WTC11 (cell line): ENCODE results near the gene MAP3K2. TPM values are rescaled to one million over a fixed set of nuclear protein-coding genes. Genes with fewer than 3 reads are reported as not detected.

Source experiments
- ETV6 ChIP-seq: sonication (generic); formaldehyde crosslinking; IDR thresholded peaks from 2 replicates; pipeline ENCODE4 v1.8.1; 2022; ENCODE audit warnings: mild to moderate bottlenecking, missing genetic modification reagents
- FOXJ3 ChIP-seq: sonication (generic); formaldehyde crosslinking; IDR thresholded peaks from 2 replicates; pipeline ENCODE4 v1.9.0; 2021; ENCODE audit warnings: missing genetic modification reagents, mild to moderate bottlenecking, borderline replicate concordance
- GABPB1 ChIP-seq: sonication (generic); formaldehyde crosslinking; IDR thresholded peaks from 2 replicates; pipeline ENCODE4 v1.8.1; 2023; ENCODE audit warnings: mild to moderate bottlenecking, missing genetic modification reagents
- GTF2I ChIP-seq: fragments of 250-450 bp; sonication (Bioruptor Pico); conservative IDR thresholded peaks from 2 replicates; pipeline ENCODE4 v1.4.0; 2021; ENCODE audit warnings: mild to moderate bottlenecking
- HMGA2 ChIP-seq: fragments of 250-450 bp; sonication (Bioruptor Pico); IDR thresholded peaks from 2 replicates; pipeline ENCODE4 v1.4.0; 2021; ENCODE audit warnings: mild to moderate bottlenecking, moderate library complexity
- NFATC4 ChIP-seq: fragments of 250-450 bp; sonication (Bioruptor Pico); IDR thresholded peaks from 2 replicates; pipeline ENCODE4 v1.9.0; 2021; ENCODE audit warnings: mild to moderate bottlenecking
- NFE2L1 ChIP-seq: sonication (generic); formaldehyde crosslinking; IDR thresholded peaks from 2 replicates; pipeline ENCODE4 v1.8.1; 2023; ENCODE audit warnings: missing genetic modification reagents
- NFYB ChIP-seq: sonication (generic); formaldehyde crosslinking; conservative IDR thresholded peaks from 2 replicates; pipeline ENCODE4 v1.8.0; 2022; ENCODE audit warnings: low read depth, missing genetic modification reagents
- NR1H2 ChIP-seq: sonication (generic); formaldehyde crosslinking; IDR thresholded peaks from 2 replicates; pipeline ENCODE4 v1.9.0; 2021; ENCODE audit warnings: mild to moderate bottlenecking, moderate library complexity, missing genetic modification reagents
- NR3C1 ChIP-seq: sonication (generic); formaldehyde crosslinking; conservative IDR thresholded peaks from 2 replicates; pipeline ENCODE4 v1.8.1; 2023; ENCODE audit warnings: low read depth, mild to moderate bottlenecking, missing genetic modification reagents
- OVOL2 ChIP-seq: fragments of 250-450 bp; sonication (Bioruptor Pico); IDR thresholded peaks from 2 replicates; pipeline ENCODE4 v1.9.0; 2021; ENCODE audit warnings: mild to moderate bottlenecking, borderline replicate concordance
- RORB ChIP-seq: fragments of 250-450 bp; sonication (Bioruptor Pico); IDR thresholded peaks from 2 replicates; pipeline ENCODE4 v1.9.0; 2021; ENCODE audit warnings: mild to moderate bottlenecking
- SMAD4 ChIP-seq: sonication (generic); formaldehyde crosslinking; IDR thresholded peaks from 2 replicates; pipeline ENCODE4 v1.8.0; 2022; ENCODE audit warnings: mild to moderate bottlenecking, missing genetic modification reagents
- TCF7 ChIP-seq: sonication (generic); formaldehyde crosslinking; IDR thresholded peaks from 2 replicates; pipeline ENCODE4 v1.8.0; 2022; ENCODE audit warnings: mild to moderate bottlenecking, low read depth, missing genetic modification reagents, moderate library complexity
- TP53 ChIP-seq: sonication (generic); formaldehyde crosslinking; IDR thresholded peaks from 2 replicates; pipeline ENCODE4 v1.8.1; 2023; ENCODE audit warnings: mild to moderate bottlenecking, missing genetic modification reagents
- ZNF121 ChIP-seq: sonication (generic); formaldehyde crosslinking; IDR thresholded peaks from 2 replicates; pipeline ENCODE4 v1.8.0; 2023; ENCODE audit warnings: missing genetic modification reagents
- ZNF416 ChIP-seq: fragments of 250-450 bp; sonication (Bioruptor Pico); IDR thresholded peaks from 2 replicates; pipeline ENCODE4 v1.9.0; 2021; ENCODE audit warnings: mild to moderate bottlenecking, inconsistent platforms
- ZNF423 ChIP-seq: fragments of 250-450 bp; sonication (Bioruptor Pico); IDR thresholded peaks from 2 replicates; pipeline ENCODE4 v2.1.2; 2022; ENCODE audit warnings: mild to moderate bottlenecking, moderate library complexity
- total RNA-seq: library from RNA; stranded (reverse); gene quantifications from 3 replicates; pipeline ENCODE4 v1.2.3, GENCODE V29; 2021
- TF ChIP-seq, protein P1 (sequence below): sonication (generic); formaldehyde crosslinking; IDR thresholded peaks from 2 replicates; pipeline ENCODE4 v1.8.1; 2022; ENCODE audit warnings: low read depth, mild to moderate bottlenecking, moderate library complexity, missing genetic modification reagents, borderline replicate concordance
- TF ChIP-seq, protein P2 (sequence below): sonication (generic); formaldehyde crosslinking; IDR thresholded peaks from 2 replicates; pipeline ENCODE4 v1.8.1; 2023; ENCODE audit warnings: mild to moderate bottlenecking, missing genetic modification reagents, moderate library complexity
- TF ChIP-seq, protein P3 (sequence below): fragments of 250-450 bp; sonication (Bioruptor Pico); IDR thresholded peaks from 2 replicates; pipeline ENCODE4 v1.9.0; 2021; ENCODE audit warnings: moderate library complexity, mild to moderate bottlenecking, inconsistent platforms, borderline replicate concordance
- TF ChIP-seq, protein P4 (sequence below): sonication (generic); formaldehyde crosslinking; IDR thresholded peaks from 2 replicates; pipeline ENCODE4 v1.8.0; 2022; ENCODE audit warnings: mild to moderate bottlenecking, missing genetic modification reagents
- TF ChIP-seq, protein P5 (sequence below): sonication (generic); formaldehyde crosslinking; IDR thresholded peaks from 2 replicates; pipeline ENCODE4 v1.8.1; 2022; ENCODE audit warnings: low read depth, missing genetic modification reagents, borderline replicate concordance
- TF ChIP-seq, protein P6 (sequence below): fragments of 200-600 bp; IDR thresholded peaks from 2 replicates; pipeline ENCODE4 v1.8.0; 2022; ENCODE audit warnings: antibody characterized with exemption
- TF ChIP-seq, protein P7 (sequence below): sonication (generic); formaldehyde crosslinking; IDR thresholded peaks from 2 replicates; pipeline ENCODE4 v1.8.0; 2022; ENCODE audit warnings: mild to moderate bottlenecking, missing genetic modification reagents
- TF ChIP-seq, protein P8 (sequence below): fragments of 250-450 bp; sonication (Bioruptor Pico); IDR thresholded peaks from 2 replicates; pipeline ENCODE4 v1.8.0; 2021; ENCODE audit warnings: mild to moderate bottlenecking
- TF ChIP-seq, protein P9 (sequence below): fragments of 250-450 bp; sonication (Bioruptor Pico); IDR thresholded peaks from 2 replicates; pipeline ENCODE4 v1.9.0; 2021; ENCODE audit warnings: mild to moderate bottlenecking, borderline replicate concordance

The MAP3K2 gene
- total RNA-seq, 1 experiment from 2014 or later, result 26.9 TPM

DNA sequence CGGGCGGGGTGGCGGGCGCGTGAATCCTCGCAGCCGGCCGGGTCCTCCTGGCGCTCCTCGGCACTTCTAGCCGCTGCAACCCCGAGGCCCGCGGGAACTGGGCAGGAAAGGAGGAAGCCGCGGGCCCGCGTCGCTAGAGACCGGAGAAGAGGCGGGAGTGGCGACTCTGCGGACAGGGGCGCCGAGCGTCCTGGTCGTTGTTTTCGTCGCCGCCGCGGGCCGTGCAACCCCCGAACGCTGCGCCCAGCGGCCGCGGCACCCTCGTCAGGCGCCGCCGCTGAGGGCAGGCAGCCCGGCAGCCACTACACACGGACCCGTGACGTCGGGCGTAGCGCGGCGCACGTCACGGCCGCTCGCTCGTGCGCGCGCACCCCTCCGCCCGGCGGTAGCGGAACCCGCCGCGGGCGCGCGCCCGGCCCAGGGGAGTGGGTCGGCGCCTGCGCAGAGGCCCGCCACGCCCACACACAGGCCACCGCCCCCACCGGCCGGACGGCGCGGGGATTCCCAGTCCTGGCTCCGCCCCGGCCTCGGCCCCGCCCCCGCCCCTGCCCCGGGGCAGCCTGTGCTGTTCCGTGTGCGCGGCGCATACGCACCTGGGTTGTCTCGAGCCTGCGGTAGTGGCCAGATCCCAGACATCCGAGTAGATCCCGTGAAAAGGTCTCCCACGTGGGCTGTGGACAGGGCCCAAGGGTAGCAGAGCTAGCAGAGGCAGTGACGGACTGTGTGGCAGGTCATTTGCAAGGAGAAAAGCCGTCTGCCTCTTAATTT, at the start of gene MAP3K2 (continued):
- TF ChIP-seq, protein P1, sequence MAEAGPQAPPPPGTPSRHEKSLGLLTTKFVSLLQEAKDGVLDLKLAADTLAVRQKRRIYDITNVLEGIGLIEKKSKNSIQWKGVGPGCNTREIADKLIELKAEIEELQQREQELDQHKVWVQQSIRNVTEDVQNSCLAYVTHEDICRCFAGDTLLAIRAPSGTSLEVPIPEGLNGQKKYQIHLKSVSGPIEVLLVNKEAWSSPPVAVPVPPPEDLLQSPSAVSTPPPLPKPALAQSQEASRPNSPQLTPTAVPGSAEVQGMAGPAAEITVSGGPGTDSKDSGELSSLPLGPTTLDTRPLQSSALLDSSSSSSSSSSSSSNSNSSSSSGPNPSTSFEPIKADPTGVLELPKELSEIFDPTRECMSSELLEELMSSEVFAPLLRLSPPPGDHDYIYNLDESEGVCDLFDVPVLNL, result no peak
- TF ChIP-seq NFE2L1 (CRISPR knock-in tag), result no peak
- peak; percentile 33; the same call in 1 of the 2 replicates for TF ChIP-seq TCF7
- TF ChIP-seq NR3C1 (CRISPR knock-in tag), result 0 out of 2 replicates have a peak, but pooled peaks have one; percentile 26
- no peak for TF ChIP-seq NFYB (CRISPR knock-in tag)
- TF ChIP-seq NFATC4 (CRISPR knock-in tag), result no peak
- no peak for TF ChIP-seq ETV6
- TF ChIP-seq, protein P2, sequence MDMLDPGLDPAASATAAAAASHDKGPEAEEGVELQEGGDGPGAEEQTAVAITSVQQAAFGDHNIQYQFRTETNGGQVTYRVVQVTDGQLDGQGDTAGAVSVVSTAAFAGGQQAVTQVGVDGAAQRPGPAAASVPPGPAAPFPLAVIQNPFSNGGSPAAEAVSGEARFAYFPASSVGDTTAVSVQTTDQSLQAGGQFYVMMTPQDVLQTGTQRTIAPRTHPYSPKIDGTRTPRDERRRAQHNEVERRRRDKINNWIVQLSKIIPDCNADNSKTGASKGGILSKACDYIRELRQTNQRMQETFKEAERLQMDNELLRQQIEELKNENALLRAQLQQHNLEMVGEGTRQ (CRISPR knock-in tag), result peak; percentile 55; the same call in 1 of the 2 replicates
- no peak for TF ChIP-seq SMAD4
- no peak for TF ChIP-seq RORB (CRISPR knock-in tag)
- no peak for TF ChIP-seq HMGA2 (CRISPR knock-in tag)
- TF ChIP-seq, protein P3, sequence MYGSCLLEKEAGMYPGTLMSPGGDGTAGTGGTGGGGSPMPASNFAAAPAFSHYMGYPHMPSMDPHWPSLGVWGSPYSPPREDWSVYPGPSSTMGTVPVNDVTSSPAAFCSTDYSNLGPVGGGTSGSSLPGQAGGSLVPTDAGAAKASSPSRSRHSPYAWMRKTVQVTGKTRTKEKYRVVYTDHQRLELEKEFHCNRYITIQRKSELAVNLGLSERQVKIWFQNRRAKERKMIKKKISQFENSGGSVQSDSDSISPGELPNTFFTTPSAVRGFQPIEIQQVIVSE (CRISPR knock-in tag), result no peak
- TF ChIP-seq, protein P4, sequence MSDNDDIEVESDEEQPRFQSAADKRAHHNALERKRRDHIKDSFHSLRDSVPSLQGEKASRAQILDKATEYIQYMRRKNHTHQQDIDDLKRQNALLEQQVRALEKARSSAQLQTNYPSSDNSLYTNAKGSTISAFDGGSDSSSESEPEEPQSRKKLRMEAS, result no peak
- no peak for TF ChIP-seq ZNF423 (CRISPR knock-in tag)
- TF ChIP-seq, protein P5, sequence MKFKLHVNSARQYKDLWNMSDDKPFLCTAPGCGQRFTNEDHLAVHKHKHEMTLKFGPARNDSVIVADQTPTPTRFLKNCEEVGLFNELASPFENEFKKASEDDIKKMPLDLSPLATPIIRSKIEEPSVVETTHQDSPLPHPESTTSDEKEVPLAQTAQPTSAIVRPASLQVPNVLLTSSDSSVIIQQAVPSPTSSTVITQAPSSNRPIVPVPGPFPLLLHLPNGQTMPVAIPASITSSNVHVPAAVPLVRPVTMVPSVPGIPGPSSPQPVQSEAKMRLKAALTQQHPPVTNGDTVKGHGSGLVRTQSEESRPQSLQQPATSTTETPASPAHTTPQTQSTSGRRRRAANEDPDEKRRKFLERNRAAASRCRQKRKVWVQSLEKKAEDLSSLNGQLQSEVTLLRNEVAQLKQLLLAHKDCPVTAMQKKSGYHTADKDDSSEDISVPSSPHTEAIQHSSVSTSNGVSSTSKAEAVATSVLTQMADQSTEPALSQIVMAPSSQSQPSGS (CRISPR knock-in tag), result no peak
- TF ChIP-seq, protein P6, sequence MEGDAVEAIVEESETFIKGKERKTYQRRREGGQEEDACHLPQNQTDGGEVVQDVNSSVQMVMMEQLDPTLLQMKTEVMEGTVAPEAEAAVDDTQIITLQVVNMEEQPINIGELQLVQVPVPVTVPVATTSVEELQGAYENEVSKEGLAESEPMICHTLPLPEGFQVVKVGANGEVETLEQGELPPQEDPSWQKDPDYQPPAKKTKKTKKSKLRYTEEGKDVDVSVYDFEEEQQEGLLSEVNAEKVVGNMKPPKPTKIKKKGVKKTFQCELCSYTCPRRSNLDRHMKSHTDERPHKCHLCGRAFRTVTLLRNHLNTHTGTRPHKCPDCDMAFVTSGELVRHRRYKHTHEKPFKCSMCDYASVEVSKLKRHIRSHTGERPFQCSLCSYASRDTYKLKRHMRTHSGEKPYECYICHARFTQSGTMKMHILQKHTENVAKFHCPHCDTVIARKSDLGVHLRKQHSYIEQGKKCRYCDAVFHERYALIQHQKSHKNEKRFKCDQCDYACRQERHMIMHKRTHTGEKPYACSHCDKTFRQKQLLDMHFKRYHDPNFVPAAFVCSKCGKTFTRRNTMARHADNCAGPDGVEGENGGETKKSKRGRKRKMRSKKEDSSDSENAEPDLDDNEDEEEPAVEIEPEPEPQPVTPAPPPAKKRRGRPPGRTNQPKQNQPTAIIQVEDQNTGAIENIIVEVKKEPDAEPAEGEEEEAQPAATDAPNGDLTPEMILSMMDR, result no peak
- no peak for TF ChIP-seq NR1H2 (CRISPR knock-in tag)
- no peak for TF ChIP-seq GABPB1 (CRISPR knock-in tag)
- TF ChIP-seq TP53, result peak; percentile 53; the same call in 1 of the 2 replicates
- TF ChIP-seq, protein P7, sequence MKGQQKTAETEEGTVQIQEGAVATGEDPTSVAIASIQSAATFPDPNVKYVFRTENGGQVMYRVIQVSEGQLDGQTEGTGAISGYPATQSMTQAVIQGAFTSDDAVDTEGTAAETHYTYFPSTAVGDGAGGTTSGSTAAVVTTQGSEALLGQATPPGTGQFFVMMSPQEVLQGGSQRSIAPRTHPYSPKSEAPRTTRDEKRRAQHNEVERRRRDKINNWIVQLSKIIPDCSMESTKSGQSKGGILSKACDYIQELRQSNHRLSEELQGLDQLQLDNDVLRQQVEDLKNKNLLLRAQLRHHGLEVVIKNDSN (CRISPR knock-in tag), result no peak
- TF ChIP-seq ZNF121 (CRISPR knock-in tag), result no peak
- no peak for TF ChIP-seq ZNF416 (CRISPR knock-in tag)
- TF ChIP-seq, protein P8, sequence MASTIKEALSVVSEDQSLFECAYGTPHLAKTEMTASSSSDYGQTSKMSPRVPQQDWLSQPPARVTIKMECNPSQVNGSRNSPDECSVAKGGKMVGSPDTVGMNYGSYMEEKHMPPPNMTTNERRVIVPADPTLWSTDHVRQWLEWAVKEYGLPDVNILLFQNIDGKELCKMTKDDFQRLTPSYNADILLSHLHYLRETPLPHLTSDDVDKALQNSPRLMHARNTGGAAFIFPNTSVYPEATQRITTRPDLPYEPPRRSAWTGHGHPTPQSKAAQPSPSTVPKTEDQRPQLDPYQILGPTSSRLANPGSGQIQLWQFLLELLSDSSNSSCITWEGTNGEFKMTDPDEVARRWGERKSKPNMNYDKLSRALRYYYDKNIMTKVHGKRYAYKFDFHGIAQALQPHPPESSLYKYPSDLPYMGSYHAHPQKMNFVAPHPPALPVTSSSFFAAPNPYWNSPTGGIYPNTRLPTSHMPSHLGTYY (CRISPR knock-in tag), result no peak
- TF ChIP-seq OVOL2, result no peak
- no peak for TF ChIP-seq GTF2I
- TF ChIP-seq, protein P9, sequence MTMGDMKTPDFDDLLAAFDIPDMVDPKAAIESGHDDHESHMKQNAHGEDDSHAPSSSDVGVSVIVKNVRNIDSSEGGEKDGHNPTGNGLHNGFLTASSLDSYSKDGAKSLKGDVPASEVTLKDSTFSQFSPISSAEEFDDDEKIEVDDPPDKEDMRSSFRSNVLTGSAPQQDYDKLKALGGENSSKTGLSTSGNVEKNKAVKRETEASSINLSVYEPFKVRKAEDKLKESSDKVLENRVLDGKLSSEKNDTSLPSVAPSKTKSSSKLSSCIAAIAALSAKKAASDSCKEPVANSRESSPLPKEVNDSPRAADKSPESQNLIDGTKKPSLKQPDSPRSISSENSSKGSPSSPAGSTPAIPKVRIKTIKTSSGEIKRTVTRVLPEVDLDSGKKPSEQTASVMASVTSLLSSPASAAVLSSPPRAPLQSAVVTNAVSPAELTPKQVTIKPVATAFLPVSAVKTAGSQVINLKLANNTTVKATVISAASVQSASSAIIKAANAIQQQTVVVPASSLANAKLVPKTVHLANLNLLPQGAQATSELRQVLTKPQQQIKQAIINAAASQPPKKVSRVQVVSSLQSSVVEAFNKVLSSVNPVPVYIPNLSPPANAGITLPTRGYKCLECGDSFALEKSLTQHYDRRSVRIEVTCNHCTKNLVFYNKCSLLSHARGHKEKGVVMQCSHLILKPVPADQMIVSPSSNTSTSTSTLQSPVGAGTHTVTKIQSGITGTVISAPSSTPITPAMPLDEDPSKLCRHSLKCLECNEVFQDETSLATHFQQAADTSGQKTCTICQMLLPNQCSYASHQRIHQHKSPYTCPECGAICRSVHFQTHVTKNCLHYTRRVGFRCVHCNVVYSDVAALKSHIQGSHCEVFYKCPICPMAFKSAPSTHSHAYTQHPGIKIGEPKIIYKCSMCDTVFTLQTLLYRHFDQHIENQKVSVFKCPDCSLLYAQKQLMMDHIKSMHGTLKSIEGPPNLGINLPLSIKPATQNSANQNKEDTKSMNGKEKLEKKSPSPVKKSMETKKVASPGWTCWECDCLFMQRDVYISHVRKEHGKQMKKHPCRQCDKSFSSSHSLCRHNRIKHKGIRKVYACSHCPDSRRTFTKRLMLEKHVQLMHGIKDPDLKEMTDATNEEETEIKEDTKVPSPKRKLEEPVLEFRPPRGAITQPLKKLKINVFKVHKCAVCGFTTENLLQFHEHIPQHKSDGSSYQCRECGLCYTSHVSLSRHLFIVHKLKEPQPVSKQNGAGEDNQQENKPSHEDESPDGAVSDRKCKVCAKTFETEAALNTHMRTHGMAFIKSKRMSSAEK (CRISPR knock-in tag), result no peak
- TF ChIP-seq FOXJ3 (CRISPR knock-in tag), result no peak
